IPS-20b (cell line): ENCODE results near the gene SUGCT.

Source experiments
- H3K27ac ChIP-seq: one replicate; pipeline ENCODE4 v1.5.1; 2013; ENCODE audit warnings: low read length
- H3K27me3 ChIP-seq: 2 replicates; pipeline ENCODE4 v1.6.1; 2013; ENCODE audit warnings: mild to moderate bottlenecking, low read length, inconsistent platforms; ENCODE audit not compliant: insufficient read depth
- H3K36me3 ChIP-seq: 2 replicates; pipeline ENCODE4 v1.6.1; 2013; ENCODE audit warnings: low read depth, mild to moderate bottlenecking, inconsistent platforms, low read length, moderate library complexity; ENCODE audit not compliant: insufficient read depth
- H3K4me1 ChIP-seq: 2 replicates; pipeline ENCODE4 v1.6.1; 2013; ENCODE audit warnings: mild to moderate bottlenecking, control low read depth, inconsistent platforms, low read length, moderate library complexity; ENCODE audit not compliant: insufficient read depth
- H3K4me3 ChIP-seq: 2 replicates; pipeline ENCODE4 v1.5.1; 2013; ENCODE audit warnings: mild to moderate bottlenecking, low read length, inconsistent platforms
- H3K9ac ChIP-seq: 2 replicates; pipeline ENCODE4 v1.6.1; 2013; ENCODE audit warnings: low read depth, mild to moderate bottlenecking, inconsistent platforms, low read length, moderate library complexity
- H3K9me3 ChIP-seq: 2 replicates; pipeline ENCODE4 v1.6.1; 2013; ENCODE audit warnings: mild to moderate bottlenecking, low read depth, low read length, inconsistent platforms; ENCODE audit not compliant: insufficient read depth

Gene SUGCT

DNA sequence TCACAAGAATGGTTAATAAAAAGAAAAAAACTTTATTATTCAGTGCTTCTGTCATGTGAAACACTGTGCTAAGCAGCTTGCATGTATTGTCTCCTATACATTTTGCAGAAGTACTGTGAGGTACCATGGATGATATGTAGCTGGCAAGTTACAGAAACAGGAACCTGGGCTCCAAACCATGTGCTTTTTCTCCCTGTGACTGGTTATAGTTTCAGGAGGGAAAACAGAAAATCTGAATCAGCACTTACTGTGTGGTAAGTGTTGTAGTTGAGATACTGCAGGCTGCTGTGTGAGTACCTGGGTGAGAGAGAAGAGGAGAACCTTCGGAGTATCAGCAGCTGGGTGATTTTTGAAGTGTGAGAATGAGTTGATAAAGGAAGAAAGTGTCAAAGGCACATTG, 285.0 kb downstream of the SUGCT start:
- Histone ChIP-seq H3K9me3 (no peaks in the 10 kb centered on the region), H3K4me3 (no peak overlapping the region), H3K36me3 (no peaks in the 10 kb centered on the region), H3K4me1 (no peaks in the 10 kb centered on the region), H3K9ac (no peak overlapping the region), H3K27ac (no peak overlapping the region), H3K27me3 (no peaks in the 10 kb centered on the region)

DNA sequence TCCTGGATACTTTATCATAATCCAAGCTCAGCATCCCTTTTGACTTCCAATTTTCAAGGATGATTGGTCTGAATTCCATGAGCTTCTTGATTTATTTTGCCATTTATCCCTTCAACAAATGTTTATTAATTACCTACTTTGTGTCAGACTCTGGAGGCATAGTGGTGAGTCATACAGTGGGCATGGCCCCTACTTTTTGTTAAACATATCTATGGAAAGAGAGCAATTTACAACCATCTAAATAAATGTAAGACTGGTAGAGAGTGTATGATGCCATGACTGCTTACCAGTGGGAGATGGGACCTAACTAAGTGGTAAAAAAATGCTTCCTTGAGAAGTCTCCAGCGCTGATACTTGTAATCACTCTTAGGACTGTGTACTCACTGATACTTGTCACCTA, 286.6 kb downstream of the SUGCT start:
- Histone ChIP-seq H3K9me3 (no peaks in the 10 kb centered on the region), H3K9ac (no peak overlapping the region), H3K4me1 (no peaks in the 10 kb centered on the region), H3K27ac (no peak overlapping the region), H3K27me3 (no peaks in the 10 kb centered on the region), H3K36me3 (no peaks in the 10 kb centered on the region), H3K4me3 (no peak overlapping the region)

DNA sequence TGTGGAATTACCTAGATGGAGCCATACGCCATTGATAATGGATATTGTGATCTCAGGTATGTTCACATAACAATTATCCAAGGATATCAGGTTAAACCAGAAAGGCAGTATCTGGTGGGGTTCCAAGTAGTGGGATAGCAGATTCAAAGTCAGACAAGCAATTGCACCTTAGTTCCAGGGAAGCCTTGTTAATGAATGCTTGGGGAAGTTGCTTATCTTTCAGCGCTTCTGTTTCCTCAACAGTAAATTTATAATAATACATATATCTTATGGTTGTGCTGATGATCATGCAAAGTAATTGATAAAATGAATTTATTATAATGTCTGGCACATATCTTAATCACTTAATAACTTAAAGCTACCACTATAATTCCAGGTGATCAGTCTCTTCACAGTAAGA, 290.9 kb downstream of the SUGCT start:
- Histone ChIP-seq H3K4me1 (no peaks in the 10 kb centered on the region), H3K27ac (no peak overlapping the region), H3K36me3 (no peaks in the 10 kb centered on the region), H3K27me3 (no peaks in the 10 kb centered on the region), H3K9me3 (no peaks in the 10 kb centered on the region), H3K9ac (no peak overlapping the region), H3K4me3 (no peak overlapping the region)

DNA sequence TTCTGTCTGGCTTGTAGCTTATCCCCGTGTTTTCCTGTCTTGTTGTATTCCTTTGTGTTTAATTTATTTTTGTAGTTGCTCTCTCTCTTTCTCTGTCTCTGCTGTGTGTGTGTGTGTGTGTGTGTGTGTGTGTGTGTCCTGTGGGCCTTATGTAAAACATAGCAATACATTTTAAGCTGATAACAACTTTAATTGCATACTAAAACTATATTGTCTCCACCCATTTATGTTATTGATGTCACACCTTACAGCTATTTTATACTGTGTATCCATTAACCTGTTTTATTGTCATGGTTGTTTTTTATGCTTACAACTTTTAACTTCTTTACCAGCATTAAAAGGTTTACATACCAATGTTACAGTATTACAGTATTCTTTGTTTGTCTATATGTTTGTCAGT, 293.6 kb downstream of the SUGCT start:
- Histone ChIP-seq H3K4me3 (no peak overlapping the region), H3K9me3 (no peaks in the 10 kb centered on the region), H3K9ac (no peak overlapping the region), H3K27ac (no peak overlapping the region), H3K4me1 (no peaks in the 10 kb centered on the region), H3K27me3 (no peaks in the 10 kb centered on the region), H3K36me3 (no peaks in the 10 kb centered on the region)

GRCh38 chr7:40429826-40430225, 295.0 kb downstream of the SUGCT start:
- Histone ChIP-seq H3K36me3 (no peaks in the 10 kb centered on the region), H3K4me1 (no peaks in the 10 kb centered on the region), H3K4me3 (no peak overlapping the region), H3K9me3 (no peaks in the 10 kb centered on the region), H3K9ac (no peak overlapping the region), H3K27ac (no peak overlapping the region), H3K27me3 (no peaks in the 10 kb centered on the region)

DNA sequence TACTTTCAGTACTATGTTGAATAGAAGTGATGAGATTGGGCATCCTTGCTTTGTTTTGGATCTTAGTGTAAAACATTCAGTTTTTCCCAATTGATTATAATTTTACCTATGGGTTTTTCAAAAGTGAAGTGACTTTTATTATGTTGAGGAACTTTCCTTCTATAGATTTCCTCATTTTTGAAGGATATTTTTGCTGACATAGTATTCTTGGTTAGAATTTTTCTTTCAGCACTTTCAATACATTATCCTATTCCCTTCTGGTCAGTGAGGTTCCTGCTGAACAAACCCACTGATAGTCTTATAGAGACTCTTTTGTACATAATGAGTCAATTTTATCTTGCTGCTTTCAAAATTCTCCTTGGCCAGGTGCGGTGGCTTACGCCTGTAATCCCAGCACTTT, 297.2 kb downstream of the SUGCT start:
- Histone ChIP-seq H3K27ac (no peak overlapping the region), H3K9ac (no peak overlapping the region), H3K4me1 (no peaks in the 10 kb centered on the region), H3K27me3 (no peaks in the 10 kb centered on the region), H3K4me3 (no peak overlapping the region), H3K36me3 (no peaks in the 10 kb centered on the region), H3K9me3 (no peaks in the 10 kb centered on the region)

DNA sequence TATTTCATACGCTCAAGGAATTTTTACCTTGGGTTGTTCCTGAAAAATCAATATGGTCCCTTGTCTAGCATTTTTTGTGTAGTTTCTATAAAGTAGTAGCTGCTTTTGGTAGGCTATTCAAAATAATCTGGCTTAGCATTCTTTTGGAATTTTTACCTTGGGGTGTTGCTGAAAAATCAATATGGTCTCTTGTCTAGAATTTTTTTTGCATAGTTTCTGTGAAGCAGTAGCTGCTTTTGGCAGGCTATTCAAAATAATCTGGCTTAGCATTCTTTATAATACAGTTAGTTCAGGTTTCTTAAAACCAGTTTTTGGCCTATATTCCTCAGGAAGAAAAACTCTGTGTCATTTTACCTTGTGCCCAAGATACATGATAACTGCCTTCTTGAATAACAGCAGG, 301.9 kb downstream of the SUGCT start:
- Histone ChIP-seq H3K27me3 (no peaks in the 10 kb centered on the region), H3K27ac (no peak overlapping the region), H3K9ac (no peak overlapping the region), H3K9me3 (no peaks in the 10 kb centered on the region), H3K4me3 (no peak overlapping the region), H3K36me3 (no peaks in the 10 kb centered on the region), H3K4me1 (peaks cover 3% of the 10 kb centered on the region; the same call in 1 of the 2 replicates)

GRCh38 chr7:40437498-40437897, 302.7 kb downstream of the SUGCT start:
- H3K4me3 ChIP-seq: no peak overlapping the region
- H3K4me1 ChIP-seq: peaks cover 3% of the 10 kb centered on the region; the same call in 1 of the 2 replicates
- H3K27ac ChIP-seq: no peak overlapping the region
- H3K36me3 ChIP-seq: no peaks in the 10 kb centered on the region
- no peaks in the 10 kb centered on the region; the same call in 1 of the 2 replicates for H3K9me3 ChIP-seq
- no peak overlapping the region for H3K9ac ChIP-seq
- no peaks in the 10 kb centered on the region for H3K27me3 ChIP-seq

DNA sequence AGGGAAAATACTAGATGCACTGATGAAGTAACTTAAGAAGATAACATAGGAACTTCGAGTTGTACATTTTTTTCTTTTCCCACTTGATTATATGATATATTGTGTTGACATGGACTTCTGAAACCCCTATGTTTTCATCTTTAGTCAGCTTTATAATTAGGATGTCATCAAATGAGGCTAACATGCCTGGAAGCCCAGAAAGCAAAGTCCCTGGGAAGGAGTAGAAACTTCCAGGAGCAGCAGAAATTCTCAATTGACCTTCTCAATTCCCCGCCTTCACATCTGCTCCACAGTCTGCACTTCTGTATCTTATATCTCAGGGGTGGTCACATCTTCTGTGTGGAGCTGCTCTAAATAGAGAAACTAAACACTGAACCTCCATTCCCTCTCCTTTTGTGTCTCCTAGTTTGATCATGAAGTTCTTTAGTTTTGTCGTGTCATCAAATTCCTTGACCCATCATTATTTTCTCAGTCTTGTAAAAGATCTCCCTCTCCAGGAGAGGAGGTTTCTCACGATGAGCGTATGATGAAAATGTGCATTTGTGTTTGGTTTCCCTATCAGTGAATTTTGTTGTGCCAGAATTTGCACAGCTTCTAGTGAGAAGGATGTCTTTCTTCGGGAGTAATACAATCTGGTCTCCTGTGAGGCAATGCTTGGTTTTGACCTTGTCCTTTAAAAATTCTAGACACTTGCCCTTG, 303.3 kb downstream of the SUGCT start:
- H3K27ac ChIP-seq: no peak overlapping the region
- H3K9ac ChIP-seq: no peak overlapping the region
- no peaks in the 10 kb centered on the region for H3K27me3 ChIP-seq
- H3K9me3 ChIP-seq: no peaks in the 10 kb centered on the region; the same call in 1 of the 2 replicates
- H3K4me3 ChIP-seq: no peak overlapping the region
- no peaks in the 10 kb centered on the region for H3K36me3 ChIP-seq
- H3K4me1 ChIP-seq: peaks cover 3% of the 10 kb centered on the region; the same call in 1 of the 2 replicates

- Histone ChIP-seq H3K27ac (no peak overlapping the region), H3K4me1 (peaks cover 3% of the 10 kb centered on the region; the same call in 1 of the 2 replicates), H3K27me3 (no peaks in the 10 kb centered on the region), H3K4me3 (no peak overlapping the region), H3K9ac (no peak overlapping the region), H3K36me3 (no peaks in the 10 kb centered on the region), H3K9me3 (no peaks in the 10 kb centered on the region; the same call in 1 of the 2 replicates)
These were observed 304.9 kb downstream of the SUGCT start for GRCh38 chr7:40439686-40440085.

DNA sequence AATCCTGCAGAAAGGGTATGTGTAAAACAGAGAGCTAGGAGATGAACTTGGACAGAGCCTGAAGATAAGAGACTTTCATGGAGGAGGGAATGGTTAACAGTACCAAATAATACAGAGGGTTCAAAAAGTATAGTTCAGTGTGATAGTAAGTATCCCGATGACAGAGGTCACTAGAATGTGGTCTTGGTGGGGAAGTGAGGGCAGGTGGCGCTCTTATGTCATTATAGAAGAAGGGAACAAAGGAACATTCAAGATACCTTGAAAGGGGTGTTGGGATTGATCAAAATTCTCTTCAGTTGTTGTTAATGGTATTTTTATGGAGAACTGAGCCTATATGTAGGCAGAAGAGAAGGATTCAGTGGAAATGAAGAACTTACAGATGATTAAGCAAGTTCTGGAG, 312.5 kb downstream of the SUGCT start:
- Histone ChIP-seq H3K36me3 (no peaks in the 10 kb centered on the region), H3K9me3 (no peaks in the 10 kb centered on the region; the same call in 1 of the 2 replicates), H3K9ac (no peak overlapping the region), H3K4me3 (no peak overlapping the region), H3K4me1 (no peaks in the 10 kb centered on the region), H3K27me3 (no peaks in the 10 kb centered on the region), H3K27ac (no peak overlapping the region)

DNA sequence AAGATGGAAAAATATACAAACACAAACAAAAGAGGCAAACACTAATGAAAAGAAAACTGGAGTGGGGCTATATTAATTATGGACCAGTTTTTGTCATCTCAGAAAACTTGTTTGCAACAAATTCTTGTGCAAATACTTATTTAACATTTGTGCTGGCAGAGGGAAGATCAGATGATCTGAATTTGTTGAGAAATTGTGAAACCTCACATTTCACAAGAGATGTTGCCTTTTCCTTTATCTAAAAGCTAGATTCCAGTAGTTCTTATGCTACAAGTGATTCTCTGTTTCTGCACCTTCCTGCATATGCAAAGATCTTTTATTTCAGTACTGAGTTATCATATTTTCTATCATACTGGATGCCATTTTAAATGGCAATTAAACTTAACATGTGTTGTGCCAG, 320.7 kb downstream of the SUGCT start:
- no peaks in the 10 kb centered on the region for H3K27me3 ChIP-seq
- no peaks in the 10 kb centered on the region for H3K36me3 ChIP-seq
- H3K9ac ChIP-seq: no peak overlapping the region
- H3K4me1 ChIP-seq: peaks cover 9% of the 10 kb centered on the region; the same call in 1 of the 2 replicates
- H3K27ac ChIP-seq: no peak overlapping the region
- no peaks in the 10 kb centered on the region for H3K9me3 ChIP-seq
- no peak overlapping the region for H3K4me3 ChIP-seq
